Ectodermal cell (in vitro differentiated cells): ENCODE results near the gene MINK1.

Source experiments
- H3K27ac ChIP-seq: 2 replicates; pipeline ENCODE4 v1.7.0; 2013; ENCODE audit warnings: mild to moderate bottlenecking, low read depth, low read length; ENCODE audit not compliant: insufficient read depth, poor library complexity, severe bottlenecking
- H3K27me3 ChIP-seq: 2 replicates; pipeline ENCODE4 v1.7.0; 2013; ENCODE audit warnings: mild to moderate bottlenecking, low read length; ENCODE audit not compliant: insufficient read depth, control insufficient read depth, poor library complexity, severe bottlenecking
- H3K36me3 ChIP-seq: one replicate; pipeline ENCODE4 v1.7.0; 2013; ENCODE audit warnings: low read length; ENCODE audit not compliant: control insufficient read depth, insufficient read depth
- H3K4me1 ChIP-seq: one replicate; pipeline ENCODE4 v1.7.0; 2013; ENCODE audit warnings: low read length; ENCODE audit not compliant: control insufficient read depth, insufficient read depth
- H3K4me3 ChIP-seq: 2 replicates; pipeline ENCODE4 v1.7.0; 2013; ENCODE audit warnings: low read depth, low read length, control low read depth; ENCODE audit not compliant: insufficient read depth
- H3K9me3 ChIP-seq: 2 replicates; pipeline ENCODE4 v1.7.0; 2013; ENCODE audit warnings: mild to moderate bottlenecking, low read length, moderate library complexity; ENCODE audit not compliant: control insufficient read depth
- WGBS, 2 experiments: methylation state at CpG; one replicate each; pipeline ENCODE4 v1.1.7; 2013; ENCODE audit warnings: missing lambda C conversion rate in 2 of 2; 5-methylcytosine and 5-hydroxymethylcytosine counted together

MINK1 gene

GRCh38 chr17:4940555-4941318, 107.6 kb downstream of the MINK1 start:
- Histone ChIP-seq H3K27me3 (no peaks in the 10 kb centered on the region), H3K36me3 (peaks cover 38% of the 10 kb centered on the region), H3K4me3 (peak overlapping the region; percentile 92), H3K9me3 (no peaks in the 10 kb centered on the region), H3K4me1 (peaks cover 15% of the 10 kb centered on the region), H3K27ac (peak overlapping the region; percentile 89)
- 2% methylated on average over 29 of the region's 29 CpGs for WGBS, 2 experiments

DNA sequence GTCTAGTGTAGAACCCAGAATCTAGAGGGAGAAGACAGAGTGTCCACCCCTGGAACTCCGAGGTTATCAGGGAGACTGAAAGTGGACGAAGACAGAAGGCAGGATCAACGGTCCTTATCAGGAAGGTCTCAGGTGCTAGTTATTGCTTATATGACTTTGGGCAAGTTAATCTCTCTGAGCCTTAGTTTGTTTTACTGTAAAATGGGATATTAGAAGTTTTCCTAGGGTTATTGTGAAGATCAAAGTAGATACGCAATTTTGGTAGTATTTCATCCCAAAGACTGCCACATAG, 108.1 kb downstream of the MINK1 start:
- H3K4me1 ChIP-seq = peaks cover 17% of the 10 kb centered on the region
- H3K9me3 ChIP-seq = no peaks in the 10 kb centered on the region
- H3K4me3 ChIP-seq = peak overlapping the region; percentile 92
- WGBS, 2 experiments = 82 to 84% methylated on average over 4 of the region's 4 CpGs
- peaks cover 38% of the 10 kb centered on the region for H3K36me3 ChIP-seq
- no peaks in the 10 kb centered on the region for H3K27me3 ChIP-seq
- no peak overlapping the region for H3K27ac ChIP-seq

DNA sequence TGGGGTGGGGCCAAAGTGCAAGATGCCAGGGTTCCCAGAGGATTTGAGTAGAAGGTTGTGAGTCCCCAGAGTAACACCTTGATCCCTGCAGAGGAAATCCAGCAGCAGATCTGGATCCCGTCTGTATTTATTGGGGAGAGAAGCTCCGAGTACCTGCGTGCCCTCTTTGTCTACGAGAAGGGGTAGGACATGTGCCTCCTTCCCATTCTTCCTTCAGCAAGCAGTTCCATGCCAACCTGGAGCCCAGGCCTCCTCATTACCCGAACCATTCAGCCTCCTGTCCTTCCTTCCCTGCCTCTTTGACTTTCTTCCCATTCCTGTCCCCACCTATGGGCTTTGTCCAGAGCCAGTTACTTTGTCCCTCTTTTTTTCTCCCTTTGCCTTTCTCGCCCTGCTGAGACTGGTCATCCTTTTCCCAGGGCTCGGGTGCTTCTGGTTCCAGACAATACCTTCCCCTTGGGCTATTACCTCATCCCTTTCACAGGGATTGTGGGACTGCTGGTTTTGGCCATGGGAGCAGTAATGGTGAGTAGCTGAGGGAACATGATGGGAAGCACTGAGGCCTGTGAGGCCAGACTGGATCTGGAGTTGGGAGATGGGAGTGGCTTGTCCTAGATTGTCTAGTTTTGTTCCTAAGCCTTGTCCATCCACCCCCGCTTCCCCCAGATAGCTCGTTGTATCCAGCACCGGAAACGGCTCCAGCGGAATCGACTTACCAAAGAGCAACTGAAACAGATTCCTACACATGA, 109.8 kb downstream of the MINK1 start:
- peaks cover 24% of the 10 kb centered on the region for H3K4me1 ChIP-seq
- H3K9me3 ChIP-seq = no peaks in the 10 kb centered on the region
- H3K36me3 ChIP-seq = peaks cover 29% of the 10 kb centered on the region
- no peak overlapping the region for H3K27ac ChIP-seq
- no peak overlapping the region for H3K4me3 ChIP-seq
- WGBS, 2 experiments = 95 to 96% methylated on average over 13 of the region's 13 CpGs
- no peaks in the 10 kb centered on the region for H3K27me3 ChIP-seq

GRCh38 chr17:4944163-4944553, 111.0 kb downstream of the MINK1 start:
- Histone ChIP-seq H3K9me3 (no peaks in the 10 kb centered on the region), H3K27ac (no peak overlapping the region), H3K4me1 (peaks cover 16% of the 10 kb centered on the region), H3K4me3 (no peak overlapping the region), H3K27me3 (no peaks in the 10 kb centered on the region), H3K36me3 (peaks cover 29% of the 10 kb centered on the region)
- 84 to 90% methylated on average over 3 of the region's 3 CpGs for WGBS, 2 experiments

DNA sequence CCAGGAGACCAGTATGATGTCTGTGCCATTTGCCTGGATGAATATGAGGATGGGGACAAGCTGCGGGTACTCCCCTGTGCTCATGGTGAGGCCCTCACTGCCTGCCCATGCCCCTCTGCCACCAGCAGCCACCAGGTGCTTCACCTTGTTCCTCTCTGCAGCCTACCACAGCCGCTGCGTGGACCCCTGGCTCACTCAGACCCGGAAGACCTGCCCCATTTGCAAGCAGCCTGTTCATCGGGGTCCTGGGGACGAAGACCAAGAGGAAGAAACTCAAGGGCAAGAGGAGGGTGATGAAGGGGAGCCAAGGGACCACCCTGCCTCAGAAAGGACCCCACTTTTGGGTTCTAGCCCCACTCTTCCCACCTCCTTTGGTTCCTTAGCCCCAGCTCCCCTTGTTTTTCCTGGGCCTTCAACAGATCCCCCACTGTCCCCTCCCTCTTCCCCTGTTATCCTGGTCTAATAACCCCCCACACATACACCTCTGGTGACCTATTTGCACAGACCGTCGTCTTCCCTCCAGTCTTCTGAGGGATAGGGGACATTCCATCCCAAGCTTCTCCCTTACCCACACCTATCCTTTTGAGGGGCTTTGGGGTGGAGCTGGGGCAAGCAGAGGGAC, 111.5 kb downstream of the MINK1 start:
- peaks cover 29% of the 10 kb centered on the region for H3K36me3 ChIP-seq

GRCh38 chr17:4945176-4945943, 112.2 kb downstream of the MINK1 start:
- H3K4me1 ChIP-seq = peaks cover 16% of the 10 kb centered on the region
- 85 to 90% methylated on average over 7 of the region's 7 CpGs for WGBS, 2 experiments
- H3K27ac ChIP-seq = no peak overlapping the region
- no peaks in the 10 kb centered on the region for H3K9me3 ChIP-seq
- H3K27me3 ChIP-seq = no peaks in the 10 kb centered on the region
- no peak overlapping the region for H3K4me3 ChIP-seq
- H3K36me3 ChIP-seq = peaks cover 29% of the 10 kb centered on the region

More for the DNA sequence above, 111.5 kb downstream of the MINK1 start:
- 93 to 94% methylated on average over 8 of the region's 8 CpGs for WGBS, 2 experiments
- Histone ChIP-seq H3K27ac (no peak overlapping the region), H3K4me1 (peaks cover 16% of the 10 kb centered on the region), H3K27me3 (no peaks in the 10 kb centered on the region), H3K4me3 (no peak overlapping the region), H3K9me3 (no peaks in the 10 kb centered on the region)

DNA sequence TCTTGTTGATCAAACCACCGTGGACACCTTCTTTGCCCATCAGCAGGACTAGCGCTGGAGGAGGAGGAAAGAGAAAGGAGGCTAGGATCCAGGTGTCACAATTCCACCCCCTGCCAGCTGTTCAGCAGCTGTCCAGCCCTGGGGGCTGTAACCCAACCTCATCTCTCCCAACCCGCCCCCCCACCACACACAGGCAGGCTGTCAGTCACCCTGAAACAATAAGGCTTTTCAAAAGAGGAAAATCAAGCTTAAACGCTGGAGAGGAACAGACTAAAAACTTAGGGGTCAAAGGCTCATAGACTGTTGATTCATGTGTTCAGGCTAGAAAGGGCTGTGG, 112.8 kb downstream of the MINK1 start:
- no peaks in the 10 kb centered on the region for H3K27me3 ChIP-seq
- H3K36me3 ChIP-seq = peaks cover 29% of the 10 kb centered on the region
- H3K9me3 ChIP-seq = no peaks in the 10 kb centered on the region
- WGBS, 2 experiments = 74 to 81% methylated on average over 3 to 4 of the region's 4 CpGs
- no peak overlapping the region for H3K27ac ChIP-seq
- H3K4me3 ChIP-seq = no peak overlapping the region
- H3K4me1 ChIP-seq = peaks cover 15% of the 10 kb centered on the region

GRCh38 chr17:4946312-4946976, 113.3 kb downstream of the MINK1 start:
- H3K4me1 ChIP-seq = peaks cover 15% of the 10 kb centered on the region
- H3K27ac ChIP-seq = no peak overlapping the region
- peak overlapping the region; percentile 97 for H3K4me3 ChIP-seq
- no peaks in the 10 kb centered on the region for H3K9me3 ChIP-seq
- WGBS, 2 experiments = 59 to 65% methylated on average over 14 to 16 of the region's 16 CpGs
- H3K27me3 ChIP-seq = no peaks in the 10 kb centered on the region
- H3K36me3 ChIP-seq = peaks cover 29% of the 10 kb centered on the region

DNA sequence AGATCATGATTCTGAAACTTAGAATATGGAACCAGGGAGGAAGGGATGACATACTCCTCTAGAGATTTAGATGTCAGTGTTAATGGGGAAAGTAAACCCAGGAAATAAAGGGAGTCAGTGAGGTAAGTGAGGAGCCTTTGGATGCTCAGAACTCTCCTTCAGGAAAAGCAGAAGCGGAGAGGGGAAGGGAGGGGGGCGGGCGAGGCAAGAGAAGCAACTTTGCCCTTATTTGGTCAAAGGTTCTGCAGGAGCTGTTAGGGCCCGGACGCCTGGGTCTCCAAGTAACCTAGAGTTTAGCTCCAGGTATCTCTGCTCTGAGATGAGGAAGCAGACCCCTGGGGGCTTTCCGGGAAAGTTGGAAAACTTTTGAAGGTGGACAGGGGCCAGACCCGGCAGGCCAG, 113.9 kb downstream of the MINK1 start:
- peaks cover 20% of the 10 kb centered on the region for H3K4me1 ChIP-seq
- 2 to 3% methylated on average over 7 of the region's 7 CpGs for WGBS, 2 experiments
- H3K9me3 ChIP-seq = no peaks in the 10 kb centered on the region
- peak overlapping the region; percentile 97 for H3K4me3 ChIP-seq
- H3K27me3 ChIP-seq = no peaks in the 10 kb centered on the region
- peaks cover 29% of the 10 kb centered on the region for H3K36me3 ChIP-seq
- H3K27ac ChIP-seq = no peak overlapping the region
